HL-60 (cell line): ENCODE results near the gene MPRIP.
A peak's percentile ranks its signal among the peaks of the same experiment; 100 is the strongest.

Experiments used
- DNase-seq, 2 experiments: peaks; one replicate each; pipeline ENCODE4 v3.0.0-alpha.2; 2010 to 2020; ENCODE audit warnings: low read depth in 1 of 2, low spot score in 1 of 2
- H3K27ac ChIP-seq: fragments of 250-450 bp; sonication (Bioruptor Pico); replicated peaks from 2 replicates; pipeline ENCODE4 v1.5.1; 2020; ENCODE audit warnings: mild to moderate bottlenecking, moderate library complexity
- H3K27me3 ChIP-seq: fragments of 250-450 bp; sonication (Bioruptor Pico); 2 replicates; pipeline ENCODE4 v1.5.1; 2021; ENCODE audit warnings: mild to moderate bottlenecking, moderate library complexity; ENCODE audit not compliant: insufficient read depth, poor library complexity, severe bottlenecking
- H3K4me3 ChIP-seq: replicated peaks from 2 replicates; pipeline ENCODE4 v1.5.1; 2011; ENCODE audit warnings: mild to moderate bottlenecking, control low read depth, low read length; ENCODE audit not compliant: insufficient read depth
- GABPA ChIP-seq: IDR thresholded peaks from 2 replicates; pipeline ENCODE4 v1.6.1; 2012; ENCODE audit warnings: low read depth
- POLR2AphosphoS5 ChIP-seq: IDR thresholded peaks from 2 replicates; pipeline ENCODE4 v1.6.1; 2012; ENCODE audit warnings: low read depth
- SPI1 ChIP-seq: IDR thresholded peaks from 2 replicates; pipeline ENCODE4 v1.6.1; 2012; ENCODE audit warnings: low read depth, mild to moderate bottlenecking, borderline replicate concordance
- TF ChIP-seq, protein P1 (sequence below): IDR thresholded peaks from 2 replicates; pipeline ENCODE4 v1.6.1; 2012; ENCODE audit warnings: low read depth; ENCODE audit not compliant: insufficient replicate concordance
- TF ChIP-seq, protein P2 (sequence below): IDR thresholded peaks from one replicate; pipeline ENCODE4 v1.5.1; 2011; ENCODE audit warnings: low read length, control low read depth, inconsistent platforms; ENCODE audit not compliant: insufficient read depth

MPRIP gene

DNA sequence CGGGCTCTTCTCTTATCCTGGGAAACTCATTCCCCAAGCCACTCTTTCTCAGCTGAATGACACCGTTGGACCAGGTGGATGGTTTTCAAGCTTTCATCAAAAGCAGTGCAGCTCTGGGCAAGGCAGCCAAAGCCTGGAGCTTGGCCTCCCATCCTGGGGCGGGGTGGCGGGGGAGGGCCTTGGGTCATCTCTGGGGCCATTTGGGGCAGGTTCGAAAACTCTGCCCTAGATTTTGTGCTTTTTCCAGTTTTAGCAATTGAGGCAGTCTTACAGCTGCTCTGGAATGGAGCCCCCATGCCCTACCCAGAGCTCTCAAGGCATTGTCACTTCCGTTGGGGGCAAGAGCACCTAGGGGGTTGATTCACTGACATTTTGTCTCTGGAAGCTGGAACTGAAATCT lies 9.1 kb downstream of the MPRIP start:
- no peak for DNase-seq
- Histone ChIP-seq H3K4me3 (no peak overlapping the region), H3K27me3 (no peaks in the 10 kb centered on the region), H3K27ac (no peak overlapping the region)
- TF ChIP-seq GABPA (no peak), POLR2AphosphoS5 (no peak), SPI1 (no peak)
- TF ChIP-seq, protein P1, sequence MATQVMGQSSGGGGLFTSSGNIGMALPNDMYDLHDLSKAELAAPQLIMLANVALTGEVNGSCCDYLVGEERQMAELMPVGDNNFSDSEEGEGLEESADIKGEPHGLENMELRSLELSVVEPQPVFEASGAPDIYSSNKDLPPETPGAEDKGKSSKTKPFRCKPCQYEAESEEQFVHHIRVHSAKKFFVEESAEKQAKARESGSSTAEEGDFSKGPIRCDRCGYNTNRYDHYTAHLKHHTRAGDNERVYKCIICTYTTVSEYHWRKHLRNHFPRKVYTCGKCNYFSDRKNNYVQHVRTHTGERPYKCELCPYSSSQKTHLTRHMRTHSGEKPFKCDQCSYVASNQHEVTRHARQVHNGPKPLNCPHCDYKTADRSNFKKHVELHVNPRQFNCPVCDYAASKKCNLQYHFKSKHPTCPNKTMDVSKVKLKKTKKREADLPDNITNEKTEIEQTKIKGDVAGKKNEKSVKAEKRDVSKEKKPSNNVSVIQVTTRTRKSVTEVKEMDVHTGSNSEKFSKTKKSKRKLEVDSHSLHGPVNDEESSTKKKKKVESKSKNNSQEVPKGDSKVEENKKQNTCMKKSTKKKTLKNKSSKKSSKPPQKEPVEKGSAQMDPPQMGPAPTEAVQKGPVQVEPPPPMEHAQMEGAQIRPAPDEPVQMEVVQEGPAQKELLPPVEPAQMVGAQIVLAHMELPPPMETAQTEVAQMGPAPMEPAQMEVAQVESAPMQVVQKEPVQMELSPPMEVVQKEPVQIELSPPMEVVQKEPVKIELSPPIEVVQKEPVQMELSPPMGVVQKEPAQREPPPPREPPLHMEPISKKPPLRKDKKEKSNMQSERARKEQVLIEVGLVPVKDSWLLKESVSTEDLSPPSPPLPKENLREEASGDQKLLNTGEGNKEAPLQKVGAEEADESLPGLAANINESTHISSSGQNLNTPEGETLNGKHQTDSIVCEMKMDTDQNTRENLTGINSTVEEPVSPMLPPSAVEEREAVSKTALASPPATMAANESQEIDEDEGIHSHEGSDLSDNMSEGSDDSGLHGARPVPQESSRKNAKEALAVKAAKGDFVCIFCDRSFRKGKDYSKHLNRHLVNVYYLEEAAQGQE, result no peak
- TF ChIP-seq, protein P2, sequence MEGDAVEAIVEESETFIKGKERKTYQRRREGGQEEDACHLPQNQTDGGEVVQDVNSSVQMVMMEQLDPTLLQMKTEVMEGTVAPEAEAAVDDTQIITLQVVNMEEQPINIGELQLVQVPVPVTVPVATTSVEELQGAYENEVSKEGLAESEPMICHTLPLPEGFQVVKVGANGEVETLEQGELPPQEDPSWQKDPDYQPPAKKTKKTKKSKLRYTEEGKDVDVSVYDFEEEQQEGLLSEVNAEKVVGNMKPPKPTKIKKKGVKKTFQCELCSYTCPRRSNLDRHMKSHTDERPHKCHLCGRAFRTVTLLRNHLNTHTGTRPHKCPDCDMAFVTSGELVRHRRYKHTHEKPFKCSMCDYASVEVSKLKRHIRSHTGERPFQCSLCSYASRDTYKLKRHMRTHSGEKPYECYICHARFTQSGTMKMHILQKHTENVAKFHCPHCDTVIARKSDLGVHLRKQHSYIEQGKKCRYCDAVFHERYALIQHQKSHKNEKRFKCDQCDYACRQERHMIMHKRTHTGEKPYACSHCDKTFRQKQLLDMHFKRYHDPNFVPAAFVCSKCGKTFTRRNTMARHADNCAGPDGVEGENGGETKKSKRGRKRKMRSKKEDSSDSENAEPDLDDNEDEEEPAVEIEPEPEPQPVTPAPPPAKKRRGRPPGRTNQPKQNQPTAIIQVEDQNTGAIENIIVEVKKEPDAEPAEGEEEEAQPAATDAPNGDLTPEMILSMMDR, result no peak

DNA sequence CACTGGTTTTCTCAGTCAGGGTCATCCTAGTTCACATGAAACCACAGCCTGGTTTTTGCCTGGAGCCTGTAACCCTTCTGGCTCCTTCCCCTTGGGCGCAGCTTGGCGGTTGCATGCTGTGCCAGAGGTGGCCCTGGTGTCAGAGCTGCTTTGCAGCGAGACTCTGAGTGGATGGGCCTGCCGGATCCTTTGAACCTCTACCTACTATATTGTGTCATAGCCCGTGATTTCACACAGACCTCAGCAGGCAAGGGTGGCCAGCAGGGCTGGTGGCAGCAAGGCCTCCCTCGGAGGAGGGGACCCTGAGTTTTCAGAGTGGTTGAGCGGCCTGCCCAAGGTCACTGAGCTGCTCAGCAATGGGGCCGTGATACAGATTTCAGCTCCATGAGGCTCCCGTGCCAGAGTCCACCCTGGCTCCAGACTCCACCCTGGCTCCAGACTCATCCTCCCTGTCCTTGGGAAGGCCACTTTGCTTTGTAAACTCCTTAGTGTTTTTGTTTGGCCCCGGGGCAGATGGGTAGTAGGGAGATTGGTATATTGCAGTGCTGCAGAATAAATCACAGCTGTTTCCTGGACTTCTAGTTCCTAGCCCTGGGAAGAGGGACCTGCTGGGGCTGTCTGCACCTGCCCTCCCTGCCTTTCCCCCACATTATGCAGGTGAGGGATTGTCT lies 9.7 kb downstream of the MPRIP start:
- Histone ChIP-seq H3K27ac (0 out of 2 replicates have a peak overlapping the region, but pooled peaks have one; percentile 12), H3K4me3 (no peak overlapping the region), H3K27me3 (no peaks in the 10 kb centered on the region)
- peak; percentile 23 to 74 for DNase-seq
- TF ChIP-seq GABPA (no peak), SPI1 (no peak), POLR2AphosphoS5 (no peak)
- TF ChIP-seq, protein P1, result no peak
- TF ChIP-seq, protein P2, result no peak

DNA sequence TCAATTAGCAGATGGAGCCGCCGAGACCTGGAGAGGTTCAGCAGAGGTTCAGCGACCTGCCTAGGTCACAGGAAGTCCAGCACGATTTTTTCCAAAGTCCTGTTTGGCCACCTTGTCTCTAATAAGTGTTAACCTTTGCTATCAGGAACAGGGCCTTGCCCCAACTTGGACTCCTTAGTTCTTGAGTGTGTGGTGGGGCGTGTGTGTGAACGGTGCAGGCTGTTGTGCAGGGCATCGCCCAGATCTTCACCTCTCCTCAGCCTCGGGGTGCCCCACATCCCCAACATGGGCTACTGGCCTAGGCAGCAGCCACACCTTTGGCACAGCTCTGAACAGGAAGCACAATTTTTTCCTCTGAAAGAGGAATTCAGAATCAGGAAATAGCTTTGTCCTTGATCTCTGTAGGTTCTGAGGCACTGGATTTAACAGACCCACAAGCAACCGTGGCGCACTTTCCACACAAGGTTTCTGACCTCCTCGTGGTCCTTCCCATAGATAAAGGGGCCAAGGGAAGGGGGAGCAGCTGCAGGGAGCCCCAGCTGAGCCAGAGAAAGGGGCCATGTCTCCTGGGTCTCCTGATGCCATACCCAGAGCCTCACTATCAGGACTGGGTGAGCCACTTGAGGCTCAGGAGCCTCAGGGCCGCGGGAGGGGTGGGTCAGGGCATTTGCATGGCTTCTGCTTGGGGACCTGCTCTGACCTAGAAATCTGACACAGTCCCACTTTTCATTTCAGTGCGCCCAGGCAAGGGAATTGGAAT lies 10.4 kb downstream of the MPRIP start:
- no peak overlapping the region for H3K4me3 ChIP-seq
- no peak for DNase-seq
- H3K27me3 ChIP-seq, result no peaks in the 10 kb centered on the region
- TF ChIP-seq SPI1, result peak; percentile 8; the same call in 1 of the 2 replicates
- TF ChIP-seq, protein P2, result no peak
- H3K27ac ChIP-seq, result no peak overlapping the region
